ENCODE measurements around the gene PAX5. TPM values are rescaled to one million over a fixed set of nuclear protein-coding genes. Genes with fewer than 3 reads are reported as not detected.

The PAX5 gene
- total and polyA plus RNA-seq, 2 of the 13 experiments (the other 11 are each of a cell fraction or from before 2014, with no cell fraction given) = not detected

GRCh38 chr9:36900856-36901220 lies 133.2 kb downstream of the PAX5 start:
- TF ChIP-seq KDM5B (CRISPR knock-in tag; IDR thresholded peaks at IDR 0.05; ENCODE audit: borderline replicate concordance) = no peak
- TF ChIP-seq ZBTB34 (CRISPR knock-in tag; IDR thresholded peaks at IDR 0.05) = no peak
- TF ChIP-seq XBP1 (CRISPR knock-in tag; IDR thresholded peaks at IDR 0.05) = no peak
- Histone ChIP-seq H3K9me3 (ENCODE audit: low read length) (no peaks in the 10 kb centered on the region), H3K27ac (ENCODE audit: extremely low read length, insufficient read depth, low read length) (no peak overlapping the region), H4K20me1 (ENCODE audit: insufficient read depth, low read length) (no peaks in the 10 kb centered on the region), H3K36me3 (replicated peaks in 1 of 2; ENCODE audit: control insufficient read depth in 1 of 2, insufficient read depth in 2 of 2, low read length in 2 of 2) (no peaks in the 10 kb centered on the region), H3K79me2 (ENCODE audit: insufficient read depth, low read length) (no peaks in the 10 kb centered on the region), H3K9ac (ENCODE audit: insufficient read depth, low read depth, low read length) (no peak overlapping the region), H3K4me1 (ENCODE audit: insufficient read depth, low read length) (no peaks in the 10 kb centered on the region), H2AFZ (ENCODE audit: low read length) (no peak overlapping the region), H3K4me3 (replicated peaks in 1 of 3; ENCODE audit: insufficient read depth in 1 of 3, low read depth in 2 of 3, low read length in 3 of 3) (no peak overlapping the region), H3K4me2 (ENCODE audit: low read depth, low read length) (no peak overlapping the region), H3K27me3 (ENCODE audit: control insufficient read depth in 1 of 2, insufficient read depth in 2 of 2, low read length in 2 of 2) (peaks cover 6 to 26% of the 10 kb centered on the region in 2 experiments; a peak in 2 of 5 replicates)
- BruUV-seq (replicated peaks) = no TSS peak
- ATAC-seq (no peak), DNase-seq (ENCODE audit: low spot score) (no peak), FAIRE-seq (no peak)
- WGBS (ENCODE audit: low lambda C conversion rate) = 47% methylated on average over 6 of the region's 6 CpGs
- intact Hi-C loops (cut with micrococcal nuclease; ENCODE audit: unreplicated experiment) (no loop called here), in situ Hi-C loops (cut with HindIII; ENCODE audit: extremely low pct_ligation_motif_present, low pct_unique_long_range_greater_than_20kb) (no loop called here)
- POLR2A ChIA-PET = no interaction called here
- CTCF ChIA-PET (ENCODE audit: low intra/inter-chr PET ratio, low total read pairs) = no interaction called here

- Histone ChIP-seq H3K27ac (ENCODE audit: extremely low read length, insufficient read depth, low read length) (no peak overlapping the region), H2AFZ (ENCODE audit: low read length) (no peak overlapping the region), H3K27me3 (ENCODE audit: control insufficient read depth in 1 of 2, insufficient read depth in 2 of 2, low read length in 2 of 2) (peaks cover 7 to 31% of the 10 kb centered on the region in 2 experiments; a peak in 2 of 5 replicates), H3K4me2 (ENCODE audit: low read depth, low read length) (no peak overlapping the region), H4K20me1 (ENCODE audit: insufficient read depth, low read length) (no peaks in the 10 kb centered on the region), H3K9me3 (ENCODE audit: low read length) (no peaks in the 10 kb centered on the region), H3K4me1 (ENCODE audit: insufficient read depth, low read length) (no peaks in the 10 kb centered on the region), H3K36me3 (replicated peaks in 1 of 2; ENCODE audit: control insufficient read depth in 1 of 2, insufficient read depth in 2 of 2, low read length in 2 of 2) (no peaks in the 10 kb centered on the region), H3K79me2 (ENCODE audit: insufficient read depth, low read length) (no peaks in the 10 kb centered on the region), H3K9ac (ENCODE audit: insufficient read depth, low read depth, low read length) (no peak overlapping the region), H3K4me3 (replicated peaks in 1 of 3; ENCODE audit: insufficient read depth in 1 of 3, low read depth in 2 of 3, low read length in 3 of 3) (no peak overlapping the region)
- ChIA-PET CTCF (ENCODE audit: low intra/inter-chr PET ratio, low total read pairs) (no interaction called here), POLR2A (no interaction called here)
- WGBS (ENCODE audit: low lambda C conversion rate) = 51% methylated on average over 18 of the region's 18 CpGs
- intact Hi-C loops (cut with micrococcal nuclease; ENCODE audit: unreplicated experiment) = no loop called here
- in situ Hi-C loops (cut with HindIII; ENCODE audit: extremely low pct_ligation_motif_present, low pct_unique_long_range_greater_than_20kb) = no loop called here
- TF ChIP-seq MNT (IDR thresholded peaks at IDR 0.05) (peak; percentile 18; the same call in 1 of the 2 replicates), DNMT3B (CRISPR knock-in tag; conservative IDR thresholded peaks at IDR 0.05) (no peak)
- ATAC-seq (no peak), DNase-seq (ENCODE audit: low spot score) (no peak), FAIRE-seq (no peak)
- BruUV-seq (replicated peaks) = no TSS peak
Observed at GRCh38 chr9:36900136-36900855, 133.8 kb downstream of the PAX5 start.

Measured in HepG2 (cell line).